GM21529 (cell line): Measurements from ENCODE around the gene HMCN2.

Experiments used
- ATAC-seq: cut with Tn5 transposase; IDR thresholded peaks from one replicate; pipeline ENCODE4 v1.9.1; 2021; ENCODE audit not compliant: unreplicated experiment

The HMCN2 gene

GRCh38 chr9:130405657-130406257 lies 140.2 kb downstream of the HMCN2 start:
- ATAC-seq = no peak

- no peak for ATAC-seq
These were observed 140.8 kb downstream of the HMCN2 start for GRCh38 chr9:130406278-130406895.

DNA sequence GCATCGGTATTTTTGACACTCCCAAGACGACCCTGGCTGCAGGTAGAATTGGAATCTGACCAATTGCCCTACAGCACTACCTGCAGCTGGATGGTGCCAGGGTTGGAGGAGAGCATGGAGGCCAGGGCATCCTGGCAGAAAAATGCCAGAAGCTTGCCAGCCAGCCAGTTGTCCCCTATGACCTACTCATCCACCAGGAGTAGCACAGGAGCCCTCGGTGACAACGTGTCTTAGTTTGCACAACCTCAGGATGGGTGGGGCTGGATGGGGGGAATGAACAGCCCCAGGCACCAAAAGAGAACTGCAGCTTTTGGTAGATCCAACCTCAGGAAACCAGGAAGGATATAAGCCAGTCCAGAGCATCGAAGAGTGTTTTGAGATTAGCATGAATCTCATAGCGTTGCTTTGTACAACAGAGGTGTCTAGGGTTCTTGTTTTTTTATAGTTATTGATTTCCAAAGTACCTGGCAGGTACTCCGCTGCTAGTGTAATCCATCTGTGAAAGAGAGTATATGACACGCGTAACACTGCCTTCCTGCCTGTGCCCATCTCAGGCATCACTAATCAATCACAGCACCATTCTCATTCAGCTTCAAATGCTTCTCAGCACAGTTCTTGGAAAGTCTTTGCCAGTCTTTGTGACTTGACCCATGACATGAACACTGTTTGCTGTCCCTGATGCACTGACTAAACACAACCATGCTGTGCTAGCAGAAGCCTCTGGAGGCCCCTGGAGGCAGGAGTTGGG lies 142.5 kb downstream of the HMCN2 start:
- ATAC-seq = no peak

DNA sequence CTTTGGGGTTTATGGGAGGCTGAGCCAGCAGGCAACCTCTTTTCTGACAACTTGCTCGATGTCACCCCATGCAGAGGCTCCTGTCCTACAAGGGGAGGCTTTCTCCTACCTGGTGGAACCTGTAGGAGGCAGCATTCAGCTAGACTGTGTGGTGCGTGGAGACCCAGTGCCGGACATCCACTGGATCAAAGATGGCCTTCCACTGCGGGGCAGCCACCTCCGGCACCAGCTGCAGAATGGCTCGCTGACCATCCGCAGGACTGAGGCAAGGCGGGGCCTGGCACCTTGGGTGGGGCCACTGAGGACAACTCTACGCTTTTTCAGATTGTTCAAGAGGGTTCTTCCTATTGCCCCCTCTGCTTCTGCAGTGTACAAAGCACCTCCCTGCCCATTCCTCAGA lies 143.1 kb downstream of the HMCN2 start:
- no peak for ATAC-seq

DNA sequence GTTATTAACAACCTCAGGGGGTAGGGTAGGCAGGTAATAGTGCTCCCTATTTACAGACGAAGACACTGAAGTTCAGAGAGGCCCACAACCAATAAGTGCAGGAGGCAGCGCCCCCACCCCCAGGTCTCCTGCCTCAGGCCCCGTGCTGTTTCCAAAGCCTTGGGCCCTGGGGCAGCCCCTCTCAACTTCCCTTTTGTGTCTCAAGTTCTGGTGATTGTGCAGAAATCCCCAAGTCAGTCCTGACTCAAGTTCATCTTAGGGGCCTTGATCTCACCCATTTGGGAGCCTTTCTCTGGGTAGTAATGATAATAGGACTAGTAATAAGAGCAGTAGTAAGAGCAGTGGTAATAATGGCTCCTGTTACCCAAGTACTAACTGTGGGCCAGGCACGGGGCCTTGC lies 143.7 kb downstream of the HMCN2 start:
- no peak for ATAC-seq

GRCh38 chr9:130410443-130410842 lies 144.9 kb downstream of the HMCN2 start:
- ATAC-seq = no peak

DNA sequence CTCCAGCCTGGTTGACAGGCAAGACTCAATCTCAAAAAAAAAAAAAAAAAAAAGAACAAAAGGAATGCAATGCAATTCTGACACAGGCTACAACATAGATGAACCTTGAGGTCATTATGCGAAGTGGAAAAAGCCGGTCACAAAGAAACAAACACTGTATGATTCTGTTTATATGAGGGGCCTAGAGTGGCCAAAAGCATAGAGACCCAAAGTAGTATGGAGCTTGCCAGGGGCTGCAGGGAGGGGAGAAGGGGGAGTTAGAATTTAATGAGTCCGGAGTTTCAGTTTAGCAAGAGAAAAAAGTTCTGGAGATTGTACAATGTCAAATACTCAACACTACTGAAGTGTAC lies 146.0 kb downstream of the HMCN2 start:
- no peak for ATAC-seq

- ATAC-seq = no peak
These were observed 148.6 kb downstream of the HMCN2 start for GRCh38 chr9:130414081-130414731.

DNA sequence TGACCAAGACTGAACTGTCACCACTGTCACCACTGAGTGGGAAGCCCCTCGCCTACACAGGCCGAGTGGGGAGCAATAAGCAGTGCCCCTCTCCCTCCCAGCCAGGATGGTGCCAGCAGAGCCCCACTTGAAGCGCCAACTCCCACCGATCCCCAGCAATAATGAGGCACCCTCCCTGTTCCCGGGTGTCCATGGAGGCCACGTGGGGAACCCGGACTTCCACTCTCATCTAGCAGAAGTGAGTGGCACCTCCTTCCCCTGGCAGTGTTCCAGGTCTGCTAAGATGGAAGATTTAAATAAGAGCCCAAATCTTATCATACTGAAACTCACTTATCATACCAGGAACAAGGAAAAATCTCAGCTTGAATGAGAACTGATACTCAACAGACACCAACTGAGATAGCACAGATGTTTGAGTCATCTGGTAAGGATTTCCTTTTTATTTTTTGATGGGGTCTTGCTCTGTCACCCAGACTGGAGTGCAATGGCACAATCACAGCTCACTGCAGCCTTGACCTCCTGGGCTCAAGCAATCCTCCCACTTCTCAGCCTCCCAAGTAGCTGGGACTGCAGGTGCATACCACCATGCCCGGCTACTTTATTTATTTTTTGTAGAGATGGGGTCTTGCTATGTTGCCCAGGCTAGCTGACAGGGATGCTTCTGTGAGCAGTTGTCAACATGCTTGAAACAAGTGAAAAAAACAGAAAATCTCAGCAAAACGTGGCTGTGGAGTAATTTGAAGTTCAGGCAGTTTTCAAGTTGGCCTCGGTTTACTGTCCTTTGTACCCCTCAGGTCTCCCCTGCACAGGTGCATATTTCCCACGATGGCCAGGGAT lies 149.6 kb downstream of the HMCN2 start:
- no peak for ATAC-seq

DNA sequence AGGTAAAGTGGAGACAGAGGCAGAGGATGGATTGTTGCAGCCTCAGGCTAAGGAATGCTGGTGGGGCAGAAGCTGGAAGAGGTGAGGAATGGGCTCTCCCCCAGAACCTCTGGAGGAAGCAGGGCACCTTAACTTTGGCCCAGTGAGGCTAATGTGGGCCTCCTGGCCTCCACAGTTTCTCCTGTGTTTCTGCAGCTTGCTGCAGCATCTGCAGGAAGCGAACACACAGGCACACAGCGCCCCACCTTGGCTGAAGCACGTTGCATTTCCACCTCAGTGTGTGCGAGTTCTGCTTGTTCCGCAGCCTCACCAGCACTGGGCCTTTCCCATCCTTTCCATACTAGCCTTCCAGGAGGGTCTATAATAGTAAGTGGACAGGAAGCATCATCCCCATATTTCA lies 152.0 kb downstream of the HMCN2 start:
- no peak for ATAC-seq

DNA sequence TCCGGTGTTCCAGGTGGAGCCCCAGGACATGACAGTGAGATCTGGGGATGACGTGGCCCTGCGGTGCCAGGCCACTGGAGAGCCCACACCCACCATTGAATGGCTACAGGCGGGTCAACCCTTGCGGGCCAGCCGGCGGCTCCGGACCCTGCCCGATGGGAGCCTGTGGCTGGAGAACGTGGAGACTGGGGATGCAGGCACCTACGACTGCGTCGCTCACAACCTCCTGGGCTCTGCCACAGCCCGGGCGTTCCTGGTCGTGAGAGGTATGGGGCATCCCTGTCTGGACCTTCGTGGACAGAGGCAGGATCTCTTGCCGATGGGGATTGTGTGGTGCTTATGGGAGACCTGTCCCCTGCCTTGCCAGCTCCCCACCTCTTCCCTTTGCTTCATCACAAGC lies 153.2 kb downstream of the HMCN2 start:
- no peak for ATAC-seq

DNA sequence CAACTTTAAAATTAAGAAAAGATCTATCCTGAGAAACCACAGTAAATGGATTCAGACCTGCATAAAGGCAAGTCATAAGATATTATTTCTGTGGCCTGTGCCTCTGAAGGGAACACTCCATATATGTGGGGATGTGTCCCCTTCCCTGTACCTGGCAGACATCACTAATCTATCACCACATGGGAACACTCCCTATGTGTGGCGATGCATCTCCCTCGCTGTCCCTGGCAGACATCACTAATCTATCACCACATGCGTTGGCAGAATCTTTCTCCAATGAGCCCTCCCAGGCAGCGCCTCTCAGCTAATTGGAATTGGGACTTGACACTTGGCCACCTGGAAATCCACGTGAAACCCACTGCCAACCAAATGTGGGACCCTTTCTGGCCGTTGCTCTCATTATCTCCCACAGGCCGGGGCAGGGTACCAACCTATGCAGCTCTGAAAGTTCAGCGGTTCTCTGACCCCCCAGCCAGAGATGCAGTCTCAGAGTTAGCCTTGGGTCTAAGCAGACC lies 154.0 kb downstream of the HMCN2 start:
- no peak for ATAC-seq

DNA sequence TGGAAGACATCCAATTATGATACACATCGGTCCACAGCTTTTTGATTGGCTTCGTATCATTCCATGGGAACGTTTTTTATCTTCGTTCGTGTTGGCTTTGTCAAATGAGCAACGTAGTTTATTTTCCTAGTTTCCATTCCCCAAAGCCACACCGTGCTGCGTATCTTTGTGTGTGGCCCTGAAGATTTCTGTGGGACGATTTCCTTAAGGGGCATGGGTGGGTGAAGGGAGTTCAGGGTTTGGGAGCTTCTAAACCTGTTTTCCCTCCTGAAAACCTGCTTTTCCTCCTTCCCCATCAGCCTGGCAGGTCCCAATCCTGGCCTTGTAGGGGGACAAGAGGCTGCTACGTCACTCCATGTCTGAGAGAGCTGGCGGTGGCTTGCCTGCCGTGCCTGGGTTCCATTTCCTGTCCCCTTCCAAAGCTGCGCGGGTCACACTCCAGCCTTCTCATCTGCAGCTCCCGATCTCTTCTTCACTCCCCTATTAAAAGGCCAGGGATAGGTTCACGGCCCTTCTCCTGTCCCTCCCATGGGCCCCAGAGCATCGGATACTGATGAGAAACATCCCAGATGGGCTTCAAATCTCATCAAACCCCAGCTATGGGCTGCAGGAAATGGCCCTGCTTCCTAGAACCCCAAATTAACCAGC lies 155.7 kb downstream of the HMCN2 start:
- no peak for ATAC-seq

- no peak for ATAC-seq
These were observed 156.3 kb downstream of the HMCN2 start for GRCh38 chr9:130421802-130422276.

GRCh38 chr9:130422546-130422945 lies 157.0 kb downstream of the HMCN2 start:
- ATAC-seq = no peak

GRCh38 chr9:130423272-130423671 lies 157.7 kb downstream of the HMCN2 start:
- ATAC-seq = no peak

DNA sequence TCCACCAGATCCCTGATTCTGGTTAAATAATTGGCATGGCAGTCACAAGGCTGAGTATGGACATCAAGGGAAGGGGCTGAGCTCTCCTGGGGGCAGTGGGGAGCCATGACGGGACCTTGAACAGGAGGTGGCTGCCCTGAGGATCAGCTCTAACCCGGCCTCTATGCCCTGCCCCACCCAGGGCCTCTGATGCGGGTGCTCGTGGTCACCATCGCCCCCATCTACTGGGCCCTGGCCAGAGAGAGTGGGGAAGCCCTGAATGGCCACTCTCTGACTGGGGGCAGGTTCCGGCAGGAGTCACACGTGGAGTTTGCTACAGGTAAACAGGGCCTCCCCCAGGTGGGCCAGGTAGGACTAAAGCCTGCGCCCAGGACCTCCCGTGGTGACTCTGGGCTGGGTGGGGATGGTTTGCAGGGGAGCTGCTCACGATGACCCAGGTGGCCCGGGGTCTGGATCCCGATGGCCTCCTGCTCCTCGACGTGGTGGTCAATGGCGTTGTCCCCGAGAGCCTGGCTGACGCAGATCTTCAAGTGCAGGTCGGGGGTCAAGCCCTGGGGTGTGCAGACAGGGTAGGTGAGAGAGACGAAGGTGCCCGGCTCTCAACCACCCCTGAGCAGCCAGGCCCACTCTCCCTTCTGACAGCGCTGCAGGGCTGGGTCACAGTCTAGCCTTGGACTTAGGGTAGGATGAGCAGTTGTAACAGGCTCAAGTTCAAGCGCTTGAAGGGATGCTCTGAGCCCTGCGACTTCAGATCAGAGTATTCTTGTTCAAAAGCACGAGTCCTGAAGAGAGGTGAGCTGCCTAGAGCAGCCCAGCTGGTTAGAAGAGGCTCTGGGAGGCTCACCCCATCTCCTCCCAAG lies 159.3 kb downstream of the HMCN2 start:
- ATAC-seq = no peak

DNA sequence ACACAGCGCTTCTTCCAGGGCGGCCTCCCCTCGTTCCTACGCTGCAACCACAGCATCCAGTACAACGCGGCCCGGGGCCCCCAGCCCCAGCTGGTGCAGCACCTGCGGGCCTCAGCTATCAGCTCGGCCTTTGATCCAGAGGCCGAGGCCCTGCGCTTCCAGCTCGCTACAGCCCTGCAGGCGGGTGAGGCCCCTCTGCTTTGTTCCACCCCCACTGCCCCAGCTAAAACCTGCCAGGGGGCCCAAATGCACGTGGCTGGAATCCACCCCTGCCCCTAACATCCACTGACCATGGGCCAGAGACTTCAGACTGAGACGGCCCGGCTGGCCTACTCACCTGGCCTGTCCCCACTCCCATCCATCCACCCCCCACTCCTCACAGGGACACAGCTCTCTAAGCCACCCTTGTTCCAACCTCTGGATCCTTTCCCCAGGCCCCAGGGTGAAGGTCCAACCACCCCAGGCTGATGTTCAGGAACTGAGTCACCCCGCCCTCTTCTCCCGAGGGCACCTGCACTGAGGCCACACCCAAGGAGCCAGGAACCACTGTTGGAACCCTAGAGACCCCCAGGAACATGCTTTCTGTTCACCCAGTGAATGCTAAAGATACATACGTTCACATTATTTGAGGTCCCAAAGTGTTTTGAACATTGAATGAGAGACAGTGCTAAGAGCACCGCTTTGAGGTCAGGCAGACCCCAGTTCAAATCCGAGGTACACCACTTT lies 160.3 kb downstream of the HMCN2 start:
- no peak for ATAC-seq

GRCh38 chr9:130426467-130426773 lies 160.9 kb downstream of the HMCN2 start:
- no peak for ATAC-seq
